Suprapubic skin (tissue), 4 donors: ENCODE results near the gene SRCAP.

Experiments
- CTCF ChIP-seq, 2 donors: fragments of 200-600 bp in 1 of 2; fragments of 450-650 bp in 1 of 2; sonication (generic) in 1 of 2; IDR thresholded peaks; one replicate each; pipeline ENCODE4 v1.5.1; 2016 to 2019; ENCODE audit warnings: antibody characterized with exemption in 2 of 2, mild to moderate bottlenecking in 1 of 2, moderate library complexity in 1 of 2
- EP300 ChIP-seq: sonication (generic); formaldehyde crosslinking; IDR thresholded peaks from one replicate; pipeline ENCODE4 v1.6.1; 2017; ENCODE audit warnings: antibody characterized with exemption
- POLR2A ChIP-seq, 2 donors: fragments of 450-650 bp; IDR thresholded peaks; one replicate each; pipeline ENCODE4 v1.6.1; 2017; ENCODE audit warnings: antibody characterized with exemption in 2 of 2, mild to moderate bottlenecking in 2 of 2, moderate library complexity in 2 of 2
- POLR2AphosphoS5 ChIP-seq, 3 donors: sonication (generic); formaldehyde crosslinking; IDR thresholded peaks; one replicate each; pipeline ENCODE4 v1.6.1; 2017; ENCODE audit warnings: antibody characterized with exemption in 3 of 3

GRCh38 chr16:30651124-30652004 is 47.6 kb upstream of the SRCAP start:
- TF ChIP-seq CTCF (IDR thresholded peaks at IDR 0.05) (peak in 1 of 2 donors; percentile 60), EP300 (no peak), POLR2A (IDR thresholded peaks at IDR 0.05) (no peak), POLR2AphosphoS5 (IDR thresholded peaks at IDR 0.05) (no peak)
